ENCODE data around the gene ILRUN.

GRCh38 chr6:34705241-34705640, 8.7 kb upstream of the ILRUN start:
- TF ChIP-seq POLR2AphosphoS5 (IDR thresholded peaks at IDR 0.05; ENCODE audit: low read depth, low read length) (no peak), TAF1 (IDR thresholded peaks at IDR 0.05; ENCODE audit: borderline replicate concordance, insufficient read depth, low read length) (no peak)
